NCI-H526 (cell line): ENCODE data around the gene ASTN2.
A peak's percentile ranks its signal among the peaks of the same experiment; 100 is the strongest.

Experiments
- DNase-seq, 2 experiments: peaks; one replicate each; lab custom pipeline; 2025; lab: John Stamatoyannopoulos, UW

The ASTN2 gene

GRCh38 chr9:116661037-116661954 is 753.6 kb downstream of the ASTN2 start:
- peak in 1 of 2 experiments; percentile 56 for DNase-seq

DNA sequence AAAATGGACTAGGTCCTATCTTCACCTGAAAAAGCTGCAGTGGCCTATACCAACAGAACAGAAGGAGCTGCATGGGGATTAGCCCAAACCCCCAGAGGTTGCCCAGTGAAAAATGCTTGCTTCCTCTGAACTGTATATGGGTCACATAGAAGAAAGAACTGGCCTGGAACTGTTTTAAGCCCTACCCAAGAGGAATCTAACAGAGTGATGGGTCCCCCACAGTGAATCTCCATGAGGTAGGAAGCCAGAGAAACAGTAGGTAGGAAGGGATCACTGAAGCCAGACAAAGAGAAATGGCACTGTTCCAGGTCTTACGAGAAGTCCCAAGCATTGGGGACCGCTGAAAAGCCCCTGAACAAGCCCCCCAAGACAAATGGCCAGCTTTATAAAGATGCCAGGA is 756.6 kb downstream of the ASTN2 start:
- DNase-seq: no peak

DNA sequence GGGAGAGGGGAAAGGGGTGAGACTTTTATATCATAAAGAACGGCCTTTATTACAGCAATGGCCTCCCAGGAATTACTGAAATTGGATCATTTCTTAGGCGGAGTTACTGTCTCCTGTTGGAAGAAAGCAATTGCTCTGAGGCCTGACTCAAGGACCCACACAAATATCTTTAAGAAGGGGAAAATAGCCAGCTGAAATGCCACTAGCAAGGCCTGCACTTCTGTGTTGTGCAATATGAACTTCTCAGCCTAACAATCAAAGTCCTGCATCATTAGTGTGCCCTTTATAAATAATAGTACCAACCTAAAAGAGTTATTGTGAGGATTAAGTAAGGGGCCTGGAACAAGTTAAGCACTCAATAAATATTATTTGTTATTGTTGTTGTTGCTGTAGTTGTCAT is 757.9 kb downstream of the ASTN2 start:
- DNase-seq: no peak

DNA sequence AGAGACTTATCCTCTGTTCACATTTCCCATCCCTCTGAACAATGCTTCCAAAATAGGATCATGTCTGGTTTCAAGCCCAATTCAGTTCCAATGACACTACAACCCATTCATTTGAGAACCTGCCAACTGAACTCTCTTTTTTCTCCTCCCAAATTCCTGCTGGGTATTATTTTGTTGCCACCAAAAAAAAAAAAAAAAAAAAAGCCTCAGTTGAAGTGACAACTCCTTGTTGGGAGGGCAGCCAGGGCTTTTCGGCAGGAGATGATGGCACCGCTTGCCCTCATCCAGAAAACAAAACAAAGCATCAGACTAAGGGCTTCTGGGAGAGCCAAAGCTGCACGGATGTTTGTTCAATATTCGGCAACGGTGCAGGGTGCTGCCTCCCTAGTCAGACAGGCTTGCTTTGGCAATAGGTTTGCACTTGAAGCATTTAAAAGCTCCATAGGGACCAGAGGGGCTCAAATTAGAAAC is 758.3 kb downstream of the ASTN2 start:
- DNase-seq: no peak

- no peak for DNase-seq
These were observed 760.9 kb downstream of the ASTN2 start for GRCh38 chr9:116654059-116654355.

DNA sequence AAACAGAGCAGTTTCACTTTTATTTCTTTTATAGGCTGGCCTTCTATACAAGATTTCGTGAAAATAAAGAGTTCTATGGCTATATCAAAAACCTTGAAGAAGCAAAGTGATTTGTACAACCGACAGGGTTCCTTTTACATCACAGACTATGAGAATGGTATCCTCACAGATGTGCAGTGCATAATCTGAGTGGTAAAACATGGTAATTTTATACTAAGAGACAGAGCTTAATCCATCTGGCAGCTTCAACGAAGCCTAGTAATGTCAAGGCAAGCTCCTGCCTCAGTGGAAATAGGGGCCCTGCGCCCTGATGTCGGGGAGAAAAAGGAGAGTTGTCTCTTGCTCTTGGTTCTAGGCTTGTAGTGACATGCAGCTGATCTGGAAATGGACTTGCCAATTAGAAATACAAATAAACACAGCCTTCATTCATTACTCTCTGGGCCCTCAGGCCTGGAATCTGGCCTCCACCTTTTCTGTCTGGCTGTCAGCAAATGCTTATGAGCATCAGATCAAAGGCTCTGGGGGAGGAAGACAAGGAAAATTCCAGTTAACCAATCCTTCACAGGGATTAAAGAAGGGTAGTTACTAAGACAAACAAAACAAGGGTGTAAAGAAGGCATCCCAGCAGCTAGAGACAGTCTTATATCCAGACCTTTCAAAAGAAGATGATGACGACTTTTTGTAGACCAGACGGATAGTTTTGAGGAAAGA is 761.4 kb downstream of the ASTN2 start:
- no peak for DNase-seq

- DNase-seq: no peak
These were observed 767.4 kb downstream of the ASTN2 start for GRCh38 chr9:116647515-116647809.

DNA sequence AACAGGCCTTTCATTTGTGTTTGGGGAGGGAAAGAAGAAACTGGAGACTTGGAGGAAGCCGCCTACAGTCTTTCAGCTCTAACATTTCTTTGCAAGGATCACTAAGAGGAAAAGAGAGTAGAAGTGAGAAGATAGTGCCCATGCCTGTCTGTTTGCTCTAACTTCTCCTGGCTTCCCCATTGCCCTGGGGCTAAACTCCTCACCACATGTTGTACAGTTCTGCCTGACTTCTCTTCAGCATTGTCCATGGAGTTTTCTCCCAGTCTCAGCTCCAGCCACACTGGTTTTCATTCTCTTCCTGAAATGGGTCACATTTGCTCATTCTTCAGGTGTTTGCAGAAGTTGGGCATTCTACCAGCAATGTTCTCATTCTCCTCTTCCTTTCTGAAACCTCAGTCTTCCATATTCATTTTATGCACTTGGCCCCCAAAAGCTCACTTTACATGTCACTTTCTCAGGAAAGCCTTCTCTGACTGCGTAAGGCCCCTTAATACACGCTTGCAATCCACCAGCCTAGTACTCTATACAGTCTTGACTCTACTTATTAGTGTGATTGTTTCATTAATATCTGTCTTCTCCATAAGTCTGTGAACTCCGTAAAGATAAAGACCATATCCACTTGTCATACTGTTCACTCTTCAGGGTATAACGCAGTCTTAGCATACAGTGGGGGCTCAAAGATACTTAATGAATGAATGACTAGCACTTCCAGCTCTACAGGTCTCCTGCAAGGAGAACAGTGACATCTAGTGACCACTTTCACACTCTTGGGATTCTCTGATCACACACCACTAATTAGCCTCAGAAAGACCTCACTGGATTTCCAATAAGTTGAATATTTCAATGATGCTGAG is 768.0 kb downstream of the ASTN2 start:
- peak in 1 of 2 experiments; percentile 11 for DNase-seq

- no peak for DNase-seq
These were observed 770.7 kb downstream of the ASTN2 start for GRCh38 chr9:116644091-116644688.

DNA sequence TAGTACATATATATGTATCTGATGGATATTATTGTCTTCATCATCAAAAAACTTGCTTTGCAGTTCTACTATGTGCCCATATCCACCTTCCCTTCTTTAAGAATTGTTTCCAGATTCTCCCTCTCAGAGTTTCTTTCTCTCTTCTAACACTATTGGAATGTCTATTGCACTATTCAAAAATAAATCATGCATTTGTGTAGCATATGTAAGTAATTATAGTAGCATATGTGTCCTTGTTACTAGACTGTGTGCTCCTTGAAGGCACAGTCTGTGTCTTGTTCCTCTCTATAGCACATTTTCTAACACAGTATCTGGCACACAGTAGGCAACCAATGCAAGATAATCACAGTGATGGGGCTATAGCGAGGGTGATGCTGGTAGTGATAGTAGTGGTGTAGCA is 771.2 kb downstream of the ASTN2 start:
- DNase-seq: no peak

DNA sequence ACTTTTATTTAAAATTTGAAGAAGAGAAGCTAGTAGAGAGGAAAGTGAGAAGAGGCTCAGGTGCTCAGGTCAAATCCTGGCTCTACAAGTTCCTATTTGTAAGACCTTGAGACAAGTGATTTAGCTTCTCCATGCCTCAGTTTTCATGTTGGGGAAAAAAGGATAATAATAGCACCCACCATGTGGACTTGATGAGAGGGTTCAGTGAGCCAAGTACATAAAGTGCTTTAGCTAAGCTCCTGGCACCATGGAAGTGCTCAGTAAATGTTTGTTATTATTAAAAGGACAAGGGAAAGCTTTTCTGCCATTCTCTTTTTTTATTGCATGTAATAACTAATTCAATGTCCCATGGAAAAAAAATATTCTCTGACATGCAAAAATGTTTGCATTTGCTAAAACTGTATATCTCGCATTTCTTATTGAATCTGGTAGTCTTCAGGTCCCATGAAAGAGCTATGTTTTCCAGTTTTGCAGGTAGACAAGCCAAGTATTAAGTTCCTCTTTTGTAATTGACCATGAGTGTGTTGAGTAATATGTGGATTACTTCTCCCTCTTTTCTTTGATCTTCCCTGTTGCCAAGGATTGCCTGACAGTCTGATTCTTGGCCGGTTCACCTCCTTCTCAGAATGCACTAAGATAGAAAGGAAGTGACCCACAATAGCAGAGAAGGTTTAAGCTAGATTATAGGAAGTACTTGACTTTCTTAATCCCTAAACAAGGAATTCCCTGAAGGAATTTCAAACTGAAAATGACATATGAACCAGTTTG is 773.4 kb downstream of the ASTN2 start:
- no peak for DNase-seq

DNA sequence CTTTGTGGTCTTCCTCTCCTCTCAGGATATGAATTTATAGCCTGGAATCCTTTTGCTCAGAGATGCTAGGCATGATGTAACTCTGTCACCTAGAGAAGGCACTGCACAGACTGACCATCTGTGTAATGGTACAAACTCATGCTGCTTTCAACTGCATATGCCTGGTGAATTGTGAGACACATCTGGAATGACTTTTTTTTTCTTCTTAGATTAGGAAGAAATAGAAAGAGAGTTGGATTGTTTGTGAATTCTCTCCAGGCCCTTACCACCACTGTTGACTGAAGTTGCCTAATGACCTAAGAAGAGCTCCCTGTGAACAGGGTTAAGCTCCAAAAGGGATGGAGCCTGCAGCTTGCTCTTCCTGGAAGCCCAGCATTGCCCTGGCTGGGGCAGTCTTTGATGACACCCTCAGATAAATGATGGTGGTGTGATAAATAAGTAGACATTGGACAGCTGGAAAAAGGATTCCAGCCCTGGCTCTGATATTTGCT is 775.6 kb downstream of the ASTN2 start:
- no peak for DNase-seq

- DNase-seq: no peak
These were observed 778.9 kb downstream of the ASTN2 start for GRCh38 chr9:116635908-116636307.

DNA sequence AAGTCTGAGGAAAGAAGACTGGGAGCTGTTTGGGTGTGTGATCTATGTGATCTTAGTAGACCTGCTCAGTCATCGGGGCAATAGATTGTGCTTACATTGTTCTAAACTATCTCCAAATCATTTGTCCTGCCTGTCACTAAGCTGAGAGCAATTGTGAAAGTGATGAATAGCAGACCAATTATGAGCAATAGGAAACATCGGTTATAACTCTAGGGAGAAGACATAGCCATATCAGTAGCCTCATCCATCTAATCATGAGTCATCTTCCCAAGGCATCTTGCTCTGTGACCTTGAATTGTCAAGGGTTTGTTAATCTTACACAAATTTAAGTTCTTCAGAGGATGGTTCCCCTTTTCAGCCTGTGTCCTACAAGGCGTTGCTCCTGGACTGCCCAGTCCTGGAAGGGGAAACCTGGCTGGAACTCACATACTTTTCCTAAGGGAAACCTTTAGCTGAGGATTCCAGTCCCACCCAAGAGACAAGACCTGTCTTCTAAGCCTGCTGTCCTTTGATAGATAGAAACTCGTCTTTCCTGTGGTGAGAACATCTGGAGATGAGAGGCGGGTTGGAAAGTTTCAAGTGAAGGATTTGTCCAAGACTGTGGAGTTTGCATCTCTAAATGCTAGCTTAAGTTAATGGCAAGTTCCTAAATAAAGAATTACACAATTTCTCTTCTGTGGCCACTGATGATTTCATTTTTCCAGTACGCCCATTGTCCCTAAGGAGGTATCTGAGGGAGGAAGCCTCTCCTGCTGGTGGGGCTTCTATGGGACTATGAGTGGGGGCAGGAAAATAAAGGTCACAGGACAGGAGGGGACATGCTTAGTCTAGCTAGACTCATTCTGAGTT is 781.6 kb downstream of the ASTN2 start:
- DNase-seq: no peak

DNA sequence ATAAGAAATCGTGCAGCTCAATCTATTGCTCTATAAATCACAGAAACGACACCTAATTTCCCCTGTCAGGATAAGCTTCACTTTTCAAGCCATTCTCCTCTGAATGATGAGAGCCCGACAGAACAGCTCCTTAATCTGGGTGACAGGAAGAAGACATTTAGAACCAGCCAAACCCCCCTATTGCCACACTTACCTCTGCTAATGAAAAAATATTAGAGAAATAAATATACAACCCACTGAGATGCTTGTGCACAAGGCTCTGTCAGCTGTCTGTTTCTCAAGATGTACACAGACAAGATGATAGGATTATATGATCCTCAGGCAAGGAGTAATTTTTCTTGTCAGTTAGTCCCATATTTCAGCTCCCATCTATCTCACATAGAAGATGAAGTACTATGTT is 785.2 kb downstream of the ASTN2 start:
- no peak for DNase-seq

DNA sequence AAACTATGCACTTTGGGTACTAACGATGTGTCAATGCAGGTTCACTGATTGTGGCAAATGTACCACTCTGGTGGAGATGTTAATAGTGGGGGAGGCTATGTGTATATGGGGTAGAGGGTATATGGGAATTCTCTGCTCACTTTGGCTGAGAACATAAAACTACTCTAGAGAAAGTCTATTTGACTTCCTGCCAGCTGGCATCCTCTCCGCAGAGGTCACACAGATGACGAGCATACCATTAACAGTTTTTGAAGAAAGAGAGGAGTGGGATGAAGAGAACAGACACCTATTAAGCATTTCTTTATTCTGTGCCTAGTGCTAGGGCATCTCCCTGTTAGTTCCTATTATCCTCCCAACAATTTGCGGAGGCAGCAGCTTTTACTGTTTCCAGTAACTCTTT is 786.1 kb downstream of the ASTN2 start:
- DNase-seq: no peak

DNA sequence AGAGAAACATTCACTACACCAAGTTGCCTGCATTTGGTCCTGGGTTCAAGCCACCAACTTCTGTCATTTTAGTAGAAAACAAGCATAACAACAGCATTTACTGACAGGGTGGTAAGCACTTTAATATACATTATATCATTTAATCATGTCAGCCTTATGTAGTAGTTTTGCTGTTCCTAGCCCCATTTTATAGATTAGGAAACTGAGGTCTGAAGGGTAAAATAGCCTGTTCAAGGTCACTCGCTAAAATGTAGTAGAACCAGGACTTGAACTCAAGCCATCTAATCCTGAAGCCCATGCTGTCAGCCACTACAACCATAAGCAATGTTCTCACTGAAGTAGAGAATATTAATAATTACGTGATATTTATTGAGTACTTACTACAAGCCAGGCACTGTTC is 787.4 kb downstream of the ASTN2 start:
- DNase-seq: no peak

DNA sequence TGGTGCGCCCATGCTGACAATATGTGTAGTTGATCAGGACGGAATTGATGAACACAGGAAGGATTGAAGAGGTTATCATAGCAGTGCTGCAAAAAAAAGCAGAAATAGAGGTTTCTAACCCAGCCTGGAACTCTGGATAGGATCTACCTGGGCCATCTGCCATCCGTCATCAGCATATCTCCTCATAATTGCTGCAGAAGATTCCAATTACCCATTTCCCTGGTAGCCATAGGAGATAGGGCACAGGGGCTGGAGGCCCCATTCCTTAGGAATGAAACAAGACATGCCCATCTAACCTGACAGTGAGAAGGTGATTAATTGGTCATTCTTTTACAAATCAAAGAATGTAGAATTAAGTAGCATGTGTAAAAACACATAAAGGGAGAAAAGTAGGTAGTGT is 788.1 kb downstream of the ASTN2 start:
- DNase-seq: no peak

DNA sequence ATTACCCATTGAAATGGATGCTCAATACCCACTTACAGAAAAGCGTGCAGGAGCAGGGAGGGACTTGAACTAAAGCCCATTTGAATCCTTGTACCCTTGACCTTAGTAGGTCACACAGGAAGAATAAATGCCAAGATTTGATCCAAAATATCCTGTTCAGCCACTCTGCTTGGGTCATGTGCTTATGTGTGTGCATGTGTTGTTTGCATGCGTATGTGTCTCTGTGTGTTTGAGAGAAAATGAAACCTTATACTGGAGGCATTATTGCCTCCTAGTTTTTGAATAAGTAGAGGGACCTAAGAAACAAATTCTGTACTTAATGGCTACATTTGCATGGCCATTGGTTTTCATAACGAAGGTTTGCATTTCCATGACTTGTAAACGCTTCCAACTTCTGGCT is 791.1 kb downstream of the ASTN2 start:
- DNase-seq: peak; percentile 77 to 82

GRCh38 chr9:116617389-116617788 is 797.5 kb downstream of the ASTN2 start:
- no peak for DNase-seq
